Endothelial cell (in vitro differentiated cells): Measurements from ENCODE around the gene MMP24. TPM values are rescaled to one million over a fixed set of nuclear protein-coding genes. Genes with fewer than 3 reads are reported as not detected.

Source experiments
- DNase-seq: peaks from one replicate; pipeline ENCODE4 v3.0.0; 2021; ENCODE audit warnings: low spot score
- H3K27ac Mint-ChIP-seq: one replicate; pipeline ENCODE4 v1.8.0; 2021; ENCODE audit warnings: mixed read lengths, inconsistent platforms; ENCODE audit not compliant: unreplicated experiment
- H3K27me3 Mint-ChIP-seq: one replicate; pipeline ENCODE4 v1.8.0; 2021; ENCODE audit warnings: mild to moderate bottlenecking, moderate library complexity, mixed read lengths, inconsistent platforms; ENCODE audit not compliant: unreplicated experiment
- H3K36me3 Mint-ChIP-seq: one replicate; pipeline ENCODE4 v1.8.0; 2021; ENCODE audit warnings: mild to moderate bottlenecking, low read depth, mixed read lengths, inconsistent platforms; ENCODE audit not compliant: unreplicated experiment
- H3K4me1 Mint-ChIP-seq: one replicate; pipeline ENCODE4 v1.8.0; 2021; ENCODE audit warnings: mild to moderate bottlenecking, mixed read lengths, inconsistent platforms; ENCODE audit not compliant: unreplicated experiment
- H3K4me3 Mint-ChIP-seq: one replicate; pipeline ENCODE4 v1.8.0; 2021; ENCODE audit warnings: mild to moderate bottlenecking, mixed read lengths, inconsistent platforms; ENCODE audit not compliant: unreplicated experiment
- H3K9me3 Mint-ChIP-seq: one replicate; pipeline ENCODE4 v1.8.0; 2021; ENCODE audit warnings: mixed read lengths, inconsistent platforms; ENCODE audit not compliant: unreplicated experiment
- total RNA-seq: library from RNA; stranded (reverse); fragmentation: NEBNext Ultra II Directional; extraction: Animal tissue kit (Norgen Biotek cat#: 25700); gene quantifications from one replicate; pipeline ENCODE4 v1.2.1, GENCODE V29; 2021; ENCODE audit not compliant: unreplicated experiment
- TF ChIP-seq, protein P1 (sequence below): fragments of 200-600 bp; sonication (generic); IDR thresholded peaks from one replicate; pipeline ENCODE4 v1.5.0; 2021; ENCODE audit warnings: antibody characterized with exemption; ENCODE audit not compliant: unreplicated experiment

Gene MMP24
- total RNA-seq, 1 donor from 2014 or later = 9.1 TPM

DNA sequence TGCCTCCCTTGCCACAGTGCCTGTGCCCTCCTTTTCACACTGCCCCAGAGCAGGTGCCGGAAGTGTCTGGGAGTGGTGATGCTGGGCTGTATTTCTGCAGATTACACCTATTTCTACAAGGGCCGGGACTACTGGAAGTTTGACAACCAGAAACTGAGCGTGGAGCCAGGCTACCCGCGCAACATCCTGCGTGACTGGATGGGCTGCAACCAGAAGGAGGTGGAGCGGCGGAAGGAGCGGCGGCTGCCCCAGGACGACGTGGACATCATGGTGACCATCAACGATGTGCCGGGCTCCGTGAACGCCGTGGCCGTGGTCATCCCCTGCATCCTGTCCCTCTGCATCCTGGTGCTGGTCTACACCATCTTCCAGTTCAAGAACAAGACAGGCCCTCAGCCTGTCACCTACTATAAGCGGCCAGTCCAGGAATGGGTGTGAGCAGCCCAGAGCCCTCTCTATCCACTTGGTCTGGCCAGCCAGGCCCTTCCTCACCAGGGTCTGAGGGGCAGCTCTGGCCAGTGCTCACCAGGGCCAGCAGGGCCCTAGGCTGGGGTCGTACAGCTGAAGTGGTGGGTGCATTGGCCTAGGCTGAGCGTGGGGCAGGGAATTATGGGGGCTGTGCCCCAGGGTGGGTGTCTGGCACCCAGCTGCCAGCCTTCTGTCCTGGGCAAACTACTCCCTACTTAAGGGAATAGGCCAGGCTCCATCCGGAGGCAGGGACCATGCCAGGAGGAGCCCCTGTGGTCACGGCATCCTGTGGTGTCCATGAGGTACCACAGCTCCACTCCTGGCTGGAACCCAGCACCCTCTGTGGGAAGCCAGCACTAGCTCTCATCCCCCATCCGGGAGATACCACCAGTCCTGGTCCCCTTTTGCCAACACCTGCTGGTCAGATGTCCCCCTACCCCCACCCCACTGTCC is 47.9 kb downstream of the MMP24 start:
- Mint-ChIP-seq H3K4me1 (peaks cover 6% of the 10 kb centered on the region), H3K36me3 (peaks cover 30% of the 10 kb centered on the region), H3K27ac (no peak overlapping the region), H3K4me3 (no peak overlapping the region), H3K27me3 (peaks cover 26% of the 10 kb centered on the region), H3K9me3 (no peaks in the 10 kb centered on the region)
- DNase-seq = no peak
- TF ChIP-seq, protein P1, sequence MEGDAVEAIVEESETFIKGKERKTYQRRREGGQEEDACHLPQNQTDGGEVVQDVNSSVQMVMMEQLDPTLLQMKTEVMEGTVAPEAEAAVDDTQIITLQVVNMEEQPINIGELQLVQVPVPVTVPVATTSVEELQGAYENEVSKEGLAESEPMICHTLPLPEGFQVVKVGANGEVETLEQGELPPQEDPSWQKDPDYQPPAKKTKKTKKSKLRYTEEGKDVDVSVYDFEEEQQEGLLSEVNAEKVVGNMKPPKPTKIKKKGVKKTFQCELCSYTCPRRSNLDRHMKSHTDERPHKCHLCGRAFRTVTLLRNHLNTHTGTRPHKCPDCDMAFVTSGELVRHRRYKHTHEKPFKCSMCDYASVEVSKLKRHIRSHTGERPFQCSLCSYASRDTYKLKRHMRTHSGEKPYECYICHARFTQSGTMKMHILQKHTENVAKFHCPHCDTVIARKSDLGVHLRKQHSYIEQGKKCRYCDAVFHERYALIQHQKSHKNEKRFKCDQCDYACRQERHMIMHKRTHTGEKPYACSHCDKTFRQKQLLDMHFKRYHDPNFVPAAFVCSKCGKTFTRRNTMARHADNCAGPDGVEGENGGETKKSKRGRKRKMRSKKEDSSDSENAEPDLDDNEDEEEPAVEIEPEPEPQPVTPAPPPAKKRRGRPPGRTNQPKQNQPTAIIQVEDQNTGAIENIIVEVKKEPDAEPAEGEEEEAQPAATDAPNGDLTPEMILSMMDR = no peak

DNA sequence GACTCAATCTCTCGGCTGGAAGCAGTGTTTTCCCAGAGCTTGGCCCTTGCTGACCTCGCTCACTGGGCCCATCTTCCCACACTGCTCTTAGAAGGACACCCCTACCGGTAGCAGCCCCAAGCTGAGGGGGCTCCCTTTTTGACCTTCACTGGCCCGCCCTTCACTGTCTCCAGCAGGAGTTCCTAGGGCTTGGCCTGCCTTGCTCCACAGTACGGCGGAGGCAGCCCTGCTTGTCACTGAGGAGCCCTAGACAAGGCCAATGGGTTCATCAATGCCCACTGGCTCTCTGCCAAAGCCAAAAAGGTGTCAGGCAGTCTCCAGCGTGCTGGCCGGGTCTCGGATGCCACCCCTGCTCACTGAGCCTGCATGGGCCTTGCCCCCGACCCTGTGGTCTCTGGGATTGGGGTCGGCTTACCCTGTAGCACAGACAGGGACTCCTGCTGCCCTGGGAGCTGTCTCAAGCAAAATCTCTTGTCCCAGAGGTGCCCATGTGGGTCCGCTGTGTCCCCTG is 49.3 kb downstream of the MMP24 start:
- H3K9me3 Mint-ChIP-seq = no peaks in the 10 kb centered on the region
- no peak overlapping the region for H3K27ac Mint-ChIP-seq
- H3K4me3 Mint-ChIP-seq = peak overlapping the region; percentile 47
- H3K36me3 Mint-ChIP-seq = peaks cover 39% of the 10 kb centered on the region
- H3K27me3 Mint-ChIP-seq = peaks cover 32% of the 10 kb centered on the region
- TF ChIP-seq, protein P1 = no peak
- no peak for DNase-seq
- H3K4me1 Mint-ChIP-seq = peaks cover 6% of the 10 kb centered on the region

DNA sequence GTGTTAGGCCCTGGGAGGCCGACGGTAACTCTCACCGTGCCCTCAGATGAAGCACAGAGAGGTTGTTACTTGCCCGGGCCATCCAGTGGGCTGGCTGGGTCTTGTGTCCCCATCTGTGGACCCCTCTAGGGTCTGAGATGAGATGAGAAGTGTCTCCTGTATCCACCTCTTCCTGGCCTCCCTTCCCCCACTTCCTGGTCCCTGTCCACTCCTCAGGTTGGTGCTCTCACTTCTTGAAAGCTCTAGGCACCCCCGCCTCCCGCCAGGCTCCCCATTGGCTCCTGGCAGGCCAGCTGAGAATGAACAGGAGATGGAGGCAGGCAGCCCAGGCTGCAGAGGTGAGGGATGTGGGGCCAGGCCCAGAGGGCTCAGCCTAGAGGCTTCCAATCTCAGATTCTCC is 49.9 kb downstream of the MMP24 start:
- no peak for DNase-seq
- TF ChIP-seq, protein P1 = no peak
- peak overlapping the region; percentile 96 for H3K4me3 Mint-ChIP-seq
- H3K36me3 Mint-ChIP-seq = peaks cover 34% of the 10 kb centered on the region
- no peak overlapping the region for H3K27ac Mint-ChIP-seq
- H3K9me3 Mint-ChIP-seq = no peaks in the 10 kb centered on the region
- H3K4me1 Mint-ChIP-seq = peaks cover 6% of the 10 kb centered on the region
- H3K27me3 Mint-ChIP-seq = peaks cover 29% of the 10 kb centered on the region

DNA sequence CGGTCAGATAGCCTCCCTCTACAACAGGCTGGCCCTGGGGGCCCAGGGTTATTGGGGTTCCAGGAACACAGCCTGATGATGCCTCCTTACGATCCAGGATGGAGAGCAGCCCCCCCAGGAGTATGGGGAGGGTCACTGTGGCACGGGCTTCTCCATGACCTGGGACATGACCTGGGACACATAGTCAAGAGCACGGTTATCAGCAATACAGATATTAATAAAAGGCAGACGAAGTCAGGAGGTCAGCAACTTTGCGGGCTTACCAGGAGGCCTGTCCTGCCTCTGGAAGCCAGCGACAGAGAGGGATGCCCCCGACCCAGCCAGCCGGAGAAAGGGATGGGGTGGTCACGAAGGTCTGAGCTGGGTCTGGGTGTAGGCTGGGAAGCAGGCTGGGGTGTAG is 50.6 kb downstream of the MMP24 start:
- H3K9me3 Mint-ChIP-seq = no peaks in the 10 kb centered on the region
- H3K27ac Mint-ChIP-seq = peak overlapping the region; percentile 98
- TF ChIP-seq, protein P1 = no peak
- peaks cover 6% of the 10 kb centered on the region for H3K4me1 Mint-ChIP-seq
- no peak for DNase-seq
- peaks cover 31% of the 10 kb centered on the region for H3K27me3 Mint-ChIP-seq
- H3K4me3 Mint-ChIP-seq = peak overlapping the region; percentile 96
- peaks cover 35% of the 10 kb centered on the region for H3K36me3 Mint-ChIP-seq
